GM12891 (cell line): Measurements from ENCODE around the gene KYAT1.

ENCODE experiments used
- DNase-seq: peaks from one replicate; pipeline ENCODE4 v3.0.0; 2011; ENCODE audit warnings: low spot score; ENCODE audit not compliant: insufficient read length
- FAIRE-seq: peaks from 2 replicates; lab custom pipeline; 2011; peaks lifted over from hg19 to GRCh38; lab: Jason Lieb, UNC
- PAX5 ChIP-seq: IDR thresholded peaks from 2 replicates; pipeline ENCODE4 v1.6.1; 2011; ENCODE audit warnings: low read length, moderate library complexity, mild to moderate bottlenecking; ENCODE audit not compliant: insufficient read depth, severe bottlenecking
- POLR2A ChIP-seq: IDR thresholded peaks from 2 replicates; pipeline ENCODE4 v1.6.1; 2011; ENCODE audit warnings: low read depth, low read length, control low read depth
- POLR2AphosphoS5 ChIP-seq: IDR thresholded peaks from 2 replicates; pipeline ENCODE4 v1.6.1; 2011; ENCODE audit warnings: low read depth, low read length, control low read depth
- POU2F2 ChIP-seq: IDR thresholded peaks from 2 replicates; pipeline ENCODE4 v1.6.1; 2011; ENCODE audit warnings: low read depth, mild to moderate bottlenecking, control low read depth, low read length, moderate library complexity
- SPI1 ChIP-seq: IDR thresholded peaks from 2 replicates; pipeline ENCODE4 v1.6.1; 2011; ENCODE audit warnings: low read depth, low read length, control low read depth
- TAF1 ChIP-seq: IDR thresholded peaks from 2 replicates; pipeline ENCODE4 v1.6.1; 2011; ENCODE audit warnings: low read depth, low read length, control low read depth

Gene KYAT1

GRCh38 chr9:128788445-128788844 is 93.3 kb downstream of the KYAT1 start:
- FAIRE-seq (no peak), DNase-seq (no peak)
- TF ChIP-seq POU2F2 (no peak), SPI1 (no peak), PAX5 (no peak), POLR2A (no peak), POLR2AphosphoS5 (no peak), TAF1 (no peak)

- TF ChIP-seq TAF1 (no peak), SPI1 (no peak), POU2F2 (no peak), POLR2A (no peak), PAX5 (no peak), POLR2AphosphoS5 (no peak)
- DNase-seq (no peak), FAIRE-seq (no peak)
Observed at GRCh38 chr9:128787659-128788058, 94.1 kb downstream of the KYAT1 start.

- DNase-seq = peak; percentile 96
- FAIRE-seq = peak; percentile 90
- TF ChIP-seq POLR2AphosphoS5 = 0 out of 2 replicates have a peak, but pooled peaks have one; percentile 21
- TF ChIP-seq SPI1 = no peak
- TF ChIP-seq PAX5 = peak; percentile 54
- TF ChIP-seq POLR2A = 0 out of 2 replicates have a peak, but pooled peaks have one; percentile 29
- TF ChIP-seq POU2F2 = no peak
- 0 out of 2 replicates have a peak, but pooled peaks have one; percentile 9 for TF ChIP-seq TAF1
Observed at GRCh38 chr9:128786681-128787601, 94.8 kb downstream of the KYAT1 start, which contains the start of gene TBC1D13. TBC1D13 (plus strand) TSS chr9:128787253; CDS start chr9:128787354, 101 bp downstream.

GRCh38 chr9:128785427-128785826 is 96.3 kb downstream of the KYAT1 start:
- FAIRE-seq = no peak
- DNase-seq = no peak
- TF ChIP-seq POLR2A (no peak), SPI1 (no peak), POU2F2 (no peak), POLR2AphosphoS5 (no peak), TAF1 (no peak)
